IPS DF 4.7 (cell line): ENCODE measurements around the gene ADA.

ENCODE experiments used
- DNase-seq: peaks from one replicate; pipeline ENCODE4 v3.0.0-alpha.2; 2013; ENCODE audit warnings: low spot score; ENCODE audit errors: extremely low read depth

The ADA gene

GRCh38 chr20:44646023-44646640 is 5.4 kb downstream of the ADA start:
- DNase-seq: no peak

GRCh38 chr20:44644667-44645131 is 6.8 kb downstream of the ADA start:
- no peak for DNase-seq

GRCh38 chr20:44644230-44644617 is 7.3 kb downstream of the ADA start:
- DNase-seq: no peak

- DNase-seq: no peak
Observed at GRCh38 chr20:44643596-44644229, 7.8 kb downstream of the ADA start.

GRCh38 chr20:44643154-44643519 is 8.4 kb downstream of the ADA start:
- no peak for DNase-seq

GRCh38 chr20:44642203-44643153 is 9.0 kb downstream of the ADA start:
- DNase-seq: no peak

- DNase-seq: no peak
Observed at GRCh38 chr20:44641325-44641724, 10.2 kb downstream of the ADA start.

GRCh38 chr20:44640522-44640921 is 11.0 kb downstream of the ADA start:
- no peak for DNase-seq

- no peak for DNase-seq
Observed at GRCh38 chr20:44637522-44638372, 13.8 kb downstream of the ADA start.

GRCh38 chr20:44637042-44637441 is 14.5 kb downstream of the ADA start:
- DNase-seq: no peak

- no peak for DNase-seq
Observed at GRCh38 chr20:44635877-44636276, 15.6 kb downstream of the ADA start.

- DNase-seq: no peak
Observed at GRCh38 chr20:44633872-44634600, 17.5 kb downstream of the ADA start.

GRCh38 chr20:44633187-44633810 is 18.2 kb downstream of the ADA start:
- no peak for DNase-seq

- no peak for DNase-seq
Observed at GRCh38 chr20:44632103-44632752, 19.3 kb downstream of the ADA start.

GRCh38 chr20:44630297-44630696 is 21.2 kb downstream of the ADA start:
- DNase-seq: no peak

GRCh38 chr20:44629542-44629941 is 22.0 kb downstream of the ADA start:
- DNase-seq: no peak

GRCh38 chr20:44629017-44629385 is 22.5 kb downstream of the ADA start:
- DNase-seq: no peak

- no peak for DNase-seq
Observed at GRCh38 chr20:44627364-44628010, 24.0 kb downstream of the ADA start.

- no peak for DNase-seq
Observed at GRCh38 chr20:44626278-44626677, 25.2 kb downstream of the ADA start.
